Suprapubic skin (tissue), 4 donors: Measurements from ENCODE around the gene GPR156. TPM values are rescaled to one million over a fixed set of nuclear protein-coding genes. Genes with fewer than 3 reads are reported as not detected.

Experiments
- DNase-seq, 2 donors: peaks; one replicate each; pipeline ENCODE4 v3.0.0-alpha.2; 2019; ENCODE audit warnings: low spot score in 2 of 2
- H3K27ac ChIP-seq: fragments of 200-600 bp; sonication (generic); one replicate; pipeline ENCODE4 v1.5.1; 2019
- H3K27me3 ChIP-seq: fragments of 200-600 bp; sonication (generic); one replicate; pipeline ENCODE4 v1.5.1; 2019
- H3K36me3 ChIP-seq: fragments of 200-600 bp; sonication (generic); one replicate; pipeline ENCODE4 v1.5.1; 2019
- H3K4me1 ChIP-seq: fragments of 200-600 bp; sonication (generic); one replicate; pipeline ENCODE4 v1.5.1; 2019
- H3K4me3 ChIP-seq: fragments of 200-600 bp; sonication (generic); one replicate; pipeline ENCODE4 v1.5.1; 2019; ENCODE audit warnings: mild to moderate bottlenecking
- H3K9me3 ChIP-seq: fragments of 200-600 bp; sonication (generic); one replicate; pipeline ENCODE4 v1.5.1; 2019
- CTCF ChIP-seq, 2 donors: fragments of 200-600 bp in 1 of 2; fragments of 450-650 bp in 1 of 2; sonication (generic) in 1 of 2; IDR thresholded peaks; one replicate each; pipeline ENCODE4 v1.5.1; 2016 to 2019; ENCODE audit warnings: antibody characterized with exemption in 2 of 2, mild to moderate bottlenecking in 1 of 2, moderate library complexity in 1 of 2
- EP300 ChIP-seq: sonication (generic); formaldehyde crosslinking; IDR thresholded peaks from one replicate; pipeline ENCODE4 v1.6.1; 2017; ENCODE audit warnings: antibody characterized with exemption
- POLR2A ChIP-seq, 2 donors: fragments of 450-650 bp; IDR thresholded peaks; one replicate each; pipeline ENCODE4 v1.6.1; 2017; ENCODE audit warnings: antibody characterized with exemption in 2 of 2, mild to moderate bottlenecking in 2 of 2, moderate library complexity in 2 of 2
- POLR2AphosphoS5 ChIP-seq, 3 donors: sonication (generic); formaldehyde crosslinking; IDR thresholded peaks; one replicate each; pipeline ENCODE4 v1.6.1; 2017; ENCODE audit warnings: antibody characterized with exemption in 3 of 3
- WGBS: methylation state at CpG from one replicate; pipeline ENCODE4 v1.1.5; 2018; 5-methylcytosine and 5-hydroxymethylcytosine counted together
- total RNA-seq, 4 donors: library from RNA; depleted of rRNA; stranded (reverse); fragments of >200 nt; gene quantifications; one replicate each; pipeline ENCODE4 v1.1.0, GENCODE V29; 2016

The GPR156 gene
- total RNA-seq, 4 donors from 2014 or later = 0.29 to 0.72 (median 0.30) TPM; not detected in 1

GRCh38 chr3:120169407-120169806 lies 115.6 kb downstream of the GPR156 start:
- Histone ChIP-seq H3K27me3 (no peaks in the 10 kb centered on the region), H3K4me3 (no peak overlapping the region), H3K9me3 (no peaks in the 10 kb centered on the region), H3K36me3 (no peaks in the 10 kb centered on the region), H3K27ac (no peak overlapping the region), H3K4me1 (peaks cover 19% of the 10 kb centered on the region)
- TF ChIP-seq POLR2A (IDR thresholded peaks at IDR 0.05) = no peak
- no peak for TF ChIP-seq POLR2AphosphoS5 (IDR thresholded peaks at IDR 0.05)
- TF ChIP-seq CTCF (IDR thresholded peaks at IDR 0.05) = no peak
- no peak for TF ChIP-seq EP300
- no peak for DNase-seq
- WGBS = 87% methylated on average over 5 of the region's 5 CpGs

DNA sequence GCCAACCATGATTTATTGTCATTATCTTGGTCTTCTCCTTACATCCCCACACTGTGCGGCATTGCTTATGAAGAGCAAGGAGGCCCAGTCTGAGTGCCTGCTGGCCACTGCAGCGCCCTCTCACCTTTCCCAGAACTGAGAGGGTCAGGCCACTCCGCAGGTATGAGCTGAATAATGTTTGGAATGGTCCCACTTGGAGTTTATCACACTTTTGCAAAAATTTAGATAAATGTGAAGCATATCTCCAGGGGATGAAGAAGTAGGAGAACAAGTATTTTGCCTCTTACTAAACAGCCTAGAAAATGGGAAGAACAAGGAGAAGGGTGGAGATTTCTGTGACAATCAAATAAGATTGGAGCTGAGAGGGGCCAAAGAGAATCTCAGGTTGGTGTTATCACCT lies 116.4 kb downstream of the GPR156 start:
- H3K9me3 ChIP-seq = no peaks in the 10 kb centered on the region
- no peak for DNase-seq
- no peaks in the 10 kb centered on the region for H3K36me3 ChIP-seq
- H3K27me3 ChIP-seq = no peaks in the 10 kb centered on the region
- peaks cover 19% of the 10 kb centered on the region for H3K4me1 ChIP-seq
- no peak for TF ChIP-seq CTCF (IDR thresholded peaks at IDR 0.05)
- TF ChIP-seq POLR2AphosphoS5 (IDR thresholded peaks at IDR 0.05) = no peak
- TF ChIP-seq POLR2A (IDR thresholded peaks at IDR 0.05) = no peak
- TF ChIP-seq EP300 = no peak
- H3K4me3 ChIP-seq = no peak overlapping the region
- WGBS = 94% methylated on average over 3 of the region's 3 CpGs
- no peak overlapping the region for H3K27ac ChIP-seq

DNA sequence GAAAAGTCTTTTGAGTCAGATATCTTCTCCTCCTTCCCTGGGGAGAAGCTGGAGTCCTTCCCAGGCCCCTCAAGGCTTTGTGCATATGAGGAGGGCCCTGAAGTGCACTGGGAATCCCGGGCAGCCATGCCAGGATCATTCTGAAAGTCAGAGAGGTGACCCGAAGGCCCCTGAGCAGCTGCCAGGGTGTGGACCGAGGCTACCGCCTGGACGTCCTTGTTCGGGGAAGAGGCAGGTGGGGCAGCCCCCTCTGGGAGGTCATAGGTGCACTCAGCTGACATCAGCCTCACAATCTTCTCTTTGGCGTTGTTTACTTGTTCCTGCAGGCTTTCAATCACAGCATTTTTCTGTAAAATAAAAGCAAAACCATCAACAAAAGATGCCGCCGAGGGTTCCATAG lies 117.0 kb downstream of the GPR156 start:
- DNase-seq = no peak
- Histone ChIP-seq H3K36me3 (no peaks in the 10 kb centered on the region), H3K27ac (no peak overlapping the region), H3K4me3 (no peak overlapping the region), H3K9me3 (no peaks in the 10 kb centered on the region), H3K4me1 (peaks cover 19% of the 10 kb centered on the region), H3K27me3 (no peaks in the 10 kb centered on the region)
- TF ChIP-seq POLR2AphosphoS5 (IDR thresholded peaks at IDR 0.05) = no peak
- TF ChIP-seq POLR2A (IDR thresholded peaks at IDR 0.05) = no peak
- no peak for TF ChIP-seq EP300
- TF ChIP-seq CTCF (IDR thresholded peaks at IDR 0.05) = no peak
- WGBS = 89% methylated on average over 9 of the region's 9 CpGs

- Histone ChIP-seq H3K27ac (no peak overlapping the region), H3K4me1 (peaks cover 19% of the 10 kb centered on the region), H3K9me3 (no peaks in the 10 kb centered on the region), H3K4me3 (no peak overlapping the region), H3K27me3 (no peaks in the 10 kb centered on the region), H3K36me3 (no peaks in the 10 kb centered on the region)
- no peak for TF ChIP-seq CTCF (IDR thresholded peaks at IDR 0.05)
- TF ChIP-seq POLR2A (IDR thresholded peaks at IDR 0.05) = no peak
- TF ChIP-seq EP300 = no peak
- no peak for DNase-seq
- WGBS = 77% methylated on average over 6 of the region's 10 CpGs
These were observed 117.5 kb downstream of the GPR156 start for GRCh38 chr3:120167488-120167887.

DNA sequence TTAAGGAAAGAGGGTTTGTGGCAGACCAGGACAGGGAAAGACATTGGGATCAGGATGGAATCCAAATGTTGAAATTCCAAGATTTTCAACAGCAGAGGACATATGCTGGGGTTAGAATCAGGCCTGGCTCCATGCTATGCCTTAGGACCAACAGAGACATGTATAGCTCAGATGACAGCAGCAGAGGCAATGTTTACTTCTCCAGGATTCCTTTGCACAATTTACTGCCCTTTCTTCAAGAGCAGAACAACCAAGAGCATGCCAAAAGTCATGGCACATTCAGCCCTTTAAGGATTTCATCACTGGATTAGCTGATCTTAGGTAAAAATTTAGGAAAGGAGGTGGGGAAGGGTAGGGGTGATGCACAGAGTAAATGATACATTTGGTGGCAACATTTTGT lies 121.2 kb downstream of the GPR156 start:
- TF ChIP-seq POLR2A (IDR thresholded peaks at IDR 0.05) (no peak), CTCF (IDR thresholded peaks at IDR 0.05) (no peak), POLR2AphosphoS5 (IDR thresholded peaks at IDR 0.05) (no peak), EP300 (no peak)
- H3K36me3 ChIP-seq = no peaks in the 10 kb centered on the region
- H3K4me1 ChIP-seq = peaks cover 13% of the 10 kb centered on the region
- H3K27ac ChIP-seq = no peak overlapping the region
- no peaks in the 10 kb centered on the region for H3K9me3 ChIP-seq
- no peak overlapping the region for H3K4me3 ChIP-seq
- no peaks in the 10 kb centered on the region for H3K27me3 ChIP-seq
- DNase-seq = no peak
